ENCODE data around the gene MAPKAPK2. TPM values are rescaled to one million over a fixed set of nuclear protein-coding genes. Genes with fewer than 3 reads are reported as not detected.

The MAPKAPK2 gene
- total RNA-seq, 1 donor from 2014 or later: 87.9 TPM

DNA sequence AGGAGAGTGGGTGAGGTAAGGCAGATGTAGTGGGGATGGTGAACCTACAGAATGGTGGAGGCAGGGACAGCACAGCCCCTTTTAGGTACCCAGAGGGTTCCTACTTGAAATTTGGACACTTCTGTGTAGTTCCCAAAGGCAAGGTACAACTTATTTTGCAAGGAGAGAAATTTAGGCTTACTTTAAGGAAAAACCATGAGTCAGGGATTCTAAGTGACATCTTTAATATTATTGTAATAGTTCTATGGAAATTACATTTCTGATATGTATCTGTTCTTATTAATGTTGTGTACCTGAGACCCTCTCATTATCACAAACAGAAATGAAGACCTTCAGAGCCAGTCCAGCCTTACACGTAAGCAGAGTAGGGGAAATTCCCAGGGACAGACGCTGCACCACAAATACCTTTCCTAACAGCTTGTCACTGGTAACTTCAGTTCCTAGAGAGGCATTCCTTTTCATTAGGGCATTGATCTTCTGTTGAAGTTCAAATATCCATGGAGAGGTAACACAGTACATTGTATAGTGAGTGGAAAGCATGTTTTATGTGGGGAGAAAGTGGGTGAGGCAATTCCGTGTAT is 41.5 kb upstream of the MAPKAPK2 start:
- no peak overlapping the region for H3K4me3 Mint-ChIP-seq (ENCODE audit: unreplicated experiment)
- peaks cover 11% of the 10 kb centered on the region for H3K36me3 Mint-ChIP-seq (ENCODE audit: low read depth)
- no peak for DNase-seq (ENCODE audit: low spot score)
- no peaks in the 10 kb centered on the region for H3K27me3 Mint-ChIP-seq (ENCODE audit: low read depth)
- TF ChIP-seq CTCF (IDR thresholded peaks at IDR 0.05): no peak
- no peaks in the 10 kb centered on the region for H3K4me1 Mint-ChIP-seq (ENCODE audit: low read depth)
- H3K27ac Mint-ChIP-seq (ENCODE audit: unreplicated experiment): no peak overlapping the region
- H3K9me3 Mint-ChIP-seq (ENCODE audit: low read depth): no peaks in the 10 kb centered on the region

- TF ChIP-seq CTCF (IDR thresholded peaks at IDR 0.05): no peak
- H3K36me3 Mint-ChIP-seq (ENCODE audit: low read depth): peaks cover 13% of the 10 kb centered on the region
- no peak for DNase-seq (ENCODE audit: low spot score)
- no peak overlapping the region for H3K4me3 Mint-ChIP-seq (ENCODE audit: unreplicated experiment)
- no peak overlapping the region for H3K27ac Mint-ChIP-seq (ENCODE audit: unreplicated experiment)
- H3K27me3 Mint-ChIP-seq (ENCODE audit: low read depth): no peaks in the 10 kb centered on the region
- H3K9me3 Mint-ChIP-seq (ENCODE audit: low read depth): no peaks in the 10 kb centered on the region
- H3K4me1 Mint-ChIP-seq (ENCODE audit: low read depth): no peaks in the 10 kb centered on the region
Measured at GRCh38 chr1:206646504-206646903, 38.2 kb upstream of the MAPKAPK2 start.

GRCh38 chr1:206647224-206647623 is 37.5 kb upstream of the MAPKAPK2 start:
- Mint-ChIP-seq H3K27ac (ENCODE audit: unreplicated experiment) (no peak overlapping the region), H3K27me3 (ENCODE audit: low read depth) (no peaks in the 10 kb centered on the region), H3K36me3 (ENCODE audit: low read depth) (peaks cover 13% of the 10 kb centered on the region), H3K9me3 (ENCODE audit: low read depth) (no peaks in the 10 kb centered on the region), H3K4me3 (ENCODE audit: unreplicated experiment) (no peak overlapping the region), H3K4me1 (ENCODE audit: low read depth) (peaks cover 2% of the 10 kb centered on the region)
- no peak for DNase-seq (ENCODE audit: low spot score)
- no peak for TF ChIP-seq CTCF (IDR thresholded peaks at IDR 0.05)

GRCh38 chr1:206649261-206649921 is 35.3 kb upstream of the MAPKAPK2 start:
- no peaks in the 10 kb centered on the region for H3K27me3 Mint-ChIP-seq (ENCODE audit: low read depth)
- H3K27ac Mint-ChIP-seq (ENCODE audit: unreplicated experiment): no peak overlapping the region
- peaks cover 16% of the 10 kb centered on the region for H3K4me1 Mint-ChIP-seq (ENCODE audit: low read depth)
- TF ChIP-seq CTCF (IDR thresholded peaks at IDR 0.05): no peak
- DNase-seq (ENCODE audit: low spot score): no peak
- H3K36me3 Mint-ChIP-seq (ENCODE audit: low read depth): peaks cover 13% of the 10 kb centered on the region
- no peaks in the 10 kb centered on the region for H3K9me3 Mint-ChIP-seq (ENCODE audit: low read depth)
- no peak overlapping the region for H3K4me3 Mint-ChIP-seq (ENCODE audit: unreplicated experiment)

- H3K9me3 Mint-ChIP-seq (ENCODE audit: low read depth): no peaks in the 10 kb centered on the region
Measured at GRCh38 chr1:206651014-206651413, 33.7 kb upstream of the MAPKAPK2 start.

More at GRCh38 chr1:206651014-206651413, 33.7 kb upstream of the MAPKAPK2 start:
- Mint-ChIP-seq H3K27me3 (ENCODE audit: low read depth) (no peaks in the 10 kb centered on the region), H3K27ac (ENCODE audit: unreplicated experiment) (no peak overlapping the region), H3K4me3 (ENCODE audit: unreplicated experiment) (no peak overlapping the region), H3K36me3 (ENCODE audit: low read depth) (peaks cover 13% of the 10 kb centered on the region), H3K4me1 (ENCODE audit: low read depth) (peaks cover 28% of the 10 kb centered on the region)
- no peak for DNase-seq (ENCODE audit: low spot score)
- no peak for TF ChIP-seq CTCF (IDR thresholded peaks at IDR 0.05)

All from chondrocyte (in vitro differentiated cells).